Body of pancreas (tissue), 4 donors: ENCODE data around the gene MCTP1. TPM values are rescaled to one million over a fixed set of nuclear protein-coding genes. Genes with fewer than 3 reads are reported as not detected.

Source experiments
- ATAC-seq: fragments of 150-250 bp; one replicate; pipeline ENCODE4 v1.9.1; 2016
- DNase-seq, 4 donors: peaks; one replicate each; pipeline ENCODE4 v3.0.0-alpha.2; 2019
- H3K27ac ChIP-seq, 4 donors: fragments of 200-600 bp; sonication (generic); 1 replicate in 3 of 4; 2 replicates in 1 of 4; pipeline versions ENCODE4 v1.5.1 to v1.6.1; 2016 to 2019; ENCODE audit warnings: mild to moderate bottlenecking in 1 of 4, mixed read lengths in 1 of 4, moderate library complexity in 1 of 4
- H3K27me3 ChIP-seq, 2 donors: fragments of 200-600 bp; sonication (generic); one replicate each; pipeline ENCODE4 v1.6.0; 2016; ENCODE audit warnings: mild to moderate bottlenecking in 1 of 2
- H3K36me3 ChIP-seq, 2 donors: fragments of 200-600 bp; sonication (generic); replicated peaks in 1 of 2; 2 replicates each; pipeline ENCODE4 v1.5.1; 2016; ENCODE audit warnings: low read depth in 2 of 2; ENCODE audit not compliant: insufficient read depth in 1 of 2
- H3K4me1 ChIP-seq: fragments of 200-600 bp; sonication (generic); one replicate; pipeline ENCODE4 v1.6.0; 2016
- H3K4me3 ChIP-seq, 2 donors: fragments of 200-600 bp; sonication (generic); 1 replicate in 1 of 2; 2 replicates in 1 of 2; pipeline ENCODE4 v1.5.1; 2016 to 2019
- H3K9me3 ChIP-seq, 3 donors: fragments of 200-600 bp; sonication (generic); 1 replicate in 2 of 3; 2 replicates in 1 of 3; pipeline ENCODE4 v1.5.1; 2016
- POLR2A ChIP-seq, 3 donors: fragments of 450-650 bp; IDR thresholded peaks; one replicate each; pipeline ENCODE4 v1.6.1; 2016; ENCODE audit warnings: antibody characterized with exemption in 3 of 3, mild to moderate bottlenecking in 2 of 3
- WGBS, 2 donors: methylation state at CpG; one replicate each; pipeline ENCODE4 v1.1.5; 2017; 5-methylcytosine and 5-hydroxymethylcytosine counted together
- intact Hi-C: fragments of 100-400 bp; cut with DNase I; formaldehyde crosslinking; loops from one replicate; pipeline ENCODE4 v1.15.1; 2023
- total RNA-seq, 2 donors: library from RNA; depleted of rRNA; stranded (reverse); fragments of >200 nt; gene quantifications; one replicate each; pipeline ENCODE4 v1.1.0, GENCODE V29; 2016
- TF ChIP-seq, protein P1 (sequence below), 7 experiments: fragments of 450-650 bp in 4 of 7; fragments of 200-600 bp in 3 of 7; sonication (generic) in 3 of 7; IDR thresholded peaks; one replicate each; pipeline ENCODE4 v1.5.1; 2016 to 2019; ENCODE audit warnings: antibody characterized with exemption in 7 of 7

MCTP1 gene
- total RNA-seq, 2 donors from 2014 or later, result 3.6 to 8.8 TPM

DNA sequence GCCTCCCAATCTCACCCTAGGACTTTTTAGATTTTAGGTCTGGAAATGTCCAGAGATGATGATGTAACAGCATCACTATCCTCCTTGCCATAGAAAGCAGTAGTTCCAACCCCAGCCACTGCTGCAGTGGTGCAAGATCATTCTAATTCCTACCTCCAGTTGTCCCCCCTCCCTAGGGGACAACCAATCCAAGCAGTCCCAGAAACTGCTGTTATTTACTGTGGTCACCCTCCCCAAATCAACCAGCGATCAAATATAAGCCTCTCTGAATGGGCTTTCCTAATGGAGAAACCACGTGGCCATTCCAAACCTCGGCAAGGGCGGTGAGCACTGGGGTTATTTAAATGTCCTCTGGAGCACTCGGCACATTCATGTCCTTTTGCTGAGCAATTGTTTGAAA, 506.6 kb downstream of the MCTP1 start:
- ATAC-seq, result no peak

DNA sequence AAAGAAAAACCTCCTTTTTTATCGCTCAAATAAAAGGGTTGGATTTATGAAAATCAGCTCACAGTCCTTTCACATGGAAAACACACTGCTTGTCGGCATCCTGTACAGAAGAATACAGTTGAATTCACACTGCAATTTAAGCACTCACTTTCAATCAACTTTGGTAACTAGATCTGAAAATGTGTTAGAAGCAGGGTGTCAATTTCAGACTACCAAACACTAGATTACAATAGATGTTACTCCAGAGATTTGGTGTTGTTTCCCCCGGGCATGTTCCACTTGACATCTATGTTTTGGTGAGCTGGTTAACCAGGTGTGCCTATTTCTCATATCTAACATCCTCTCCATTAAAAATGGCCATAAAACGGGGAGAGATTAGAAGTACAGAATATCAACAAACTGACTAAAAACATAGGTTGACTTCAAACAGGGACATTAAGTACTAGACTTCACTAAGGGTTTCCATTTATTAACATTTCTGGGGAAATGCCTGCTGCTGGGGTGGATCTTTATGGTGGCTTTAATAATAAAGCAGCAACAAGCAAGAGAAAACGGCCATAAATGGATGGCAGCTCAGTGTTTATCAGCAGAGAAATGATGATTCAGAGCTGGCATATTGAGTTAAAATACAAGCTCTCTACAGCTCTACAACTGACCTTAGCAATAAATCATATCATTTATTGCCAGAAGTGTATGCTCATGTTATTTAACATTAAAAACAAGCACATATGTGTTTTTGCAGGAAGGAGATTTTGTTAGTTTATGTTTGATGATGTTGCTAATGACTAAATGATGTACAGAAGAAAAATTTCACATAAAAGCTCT, 507.6 kb downstream of the MCTP1 start:
- Histone ChIP-seq H3K9me3 (no peaks in the 10 kb centered on the region), H3K27ac (no peak overlapping the region), H3K36me3 (no peaks in the 10 kb centered on the region), H3K4me1 (no peaks in the 10 kb centered on the region), H3K27me3 (no peaks in the 10 kb centered on the region), H3K4me3 (no peak overlapping the region)
- no peak for DNase-seq
- WGBS, 2 donors, result 55 to 57% methylated on average over 5 of the region's 5 CpGs
- ATAC-seq, result no peak
- TF ChIP-seq, protein P1, sequence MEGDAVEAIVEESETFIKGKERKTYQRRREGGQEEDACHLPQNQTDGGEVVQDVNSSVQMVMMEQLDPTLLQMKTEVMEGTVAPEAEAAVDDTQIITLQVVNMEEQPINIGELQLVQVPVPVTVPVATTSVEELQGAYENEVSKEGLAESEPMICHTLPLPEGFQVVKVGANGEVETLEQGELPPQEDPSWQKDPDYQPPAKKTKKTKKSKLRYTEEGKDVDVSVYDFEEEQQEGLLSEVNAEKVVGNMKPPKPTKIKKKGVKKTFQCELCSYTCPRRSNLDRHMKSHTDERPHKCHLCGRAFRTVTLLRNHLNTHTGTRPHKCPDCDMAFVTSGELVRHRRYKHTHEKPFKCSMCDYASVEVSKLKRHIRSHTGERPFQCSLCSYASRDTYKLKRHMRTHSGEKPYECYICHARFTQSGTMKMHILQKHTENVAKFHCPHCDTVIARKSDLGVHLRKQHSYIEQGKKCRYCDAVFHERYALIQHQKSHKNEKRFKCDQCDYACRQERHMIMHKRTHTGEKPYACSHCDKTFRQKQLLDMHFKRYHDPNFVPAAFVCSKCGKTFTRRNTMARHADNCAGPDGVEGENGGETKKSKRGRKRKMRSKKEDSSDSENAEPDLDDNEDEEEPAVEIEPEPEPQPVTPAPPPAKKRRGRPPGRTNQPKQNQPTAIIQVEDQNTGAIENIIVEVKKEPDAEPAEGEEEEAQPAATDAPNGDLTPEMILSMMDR (IDR thresholded peaks at IDR 0.05), result no peak
- TF ChIP-seq POLR2A (IDR thresholded peaks at IDR 0.05), result no peak
- intact Hi-C loops, result no loop called here

More for the DNA sequence above, 506.6 kb downstream of the MCTP1 start:
- Histone ChIP-seq H3K4me1 (no peaks in the 10 kb centered on the region), H3K36me3 (no peaks in the 10 kb centered on the region), H3K27ac (no peak overlapping the region), H3K9me3 (no peaks in the 10 kb centered on the region), H3K4me3 (no peak overlapping the region), H3K27me3 (no peaks in the 10 kb centered on the region)
- TF ChIP-seq, protein P1 (IDR thresholded peaks at IDR 0.05), result no peak
- TF ChIP-seq POLR2A (IDR thresholded peaks at IDR 0.05), result no peak
- 70% methylated on average over 5 of the region's 5 CpGs for WGBS, 2 donors
- DNase-seq, result no peak
- intact Hi-C loops, result no loop called here

DNA sequence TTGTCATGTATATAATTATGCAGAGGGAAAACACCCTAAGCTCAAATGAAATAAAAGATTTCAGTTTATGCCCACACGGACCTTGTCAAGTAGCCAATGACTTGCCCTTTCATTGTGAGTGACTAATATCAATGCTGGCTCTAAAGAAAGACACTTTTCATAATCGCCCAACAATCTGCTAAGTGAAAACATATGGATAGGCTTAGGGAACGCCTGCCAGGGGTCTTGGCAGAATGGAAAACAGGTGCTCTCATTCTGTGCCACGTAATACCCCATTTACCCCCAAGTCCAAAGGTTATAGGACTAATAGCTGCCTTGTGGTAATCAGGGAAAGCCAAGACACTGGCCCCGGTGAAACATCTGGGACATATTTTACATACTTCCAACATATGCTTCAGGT, 508.7 kb downstream of the MCTP1 start:
- Histone ChIP-seq H3K27ac (no peak overlapping the region), H3K4me3 (no peak overlapping the region), H3K27me3 (no peaks in the 10 kb centered on the region), H3K9me3 (no peaks in the 10 kb centered on the region), H3K36me3 (no peaks in the 10 kb centered on the region), H3K4me1 (no peaks in the 10 kb centered on the region)
- no peak for ATAC-seq
- no peak for DNase-seq
- intact Hi-C loops, result no loop called here
- TF ChIP-seq, protein P1 (IDR thresholded peaks at IDR 0.05), result no peak
- TF ChIP-seq POLR2A (IDR thresholded peaks at IDR 0.05), result no peak
- WGBS, 2 donors, result 50 to 53% methylated on average over 5 of the region's 5 CpGs

DNA sequence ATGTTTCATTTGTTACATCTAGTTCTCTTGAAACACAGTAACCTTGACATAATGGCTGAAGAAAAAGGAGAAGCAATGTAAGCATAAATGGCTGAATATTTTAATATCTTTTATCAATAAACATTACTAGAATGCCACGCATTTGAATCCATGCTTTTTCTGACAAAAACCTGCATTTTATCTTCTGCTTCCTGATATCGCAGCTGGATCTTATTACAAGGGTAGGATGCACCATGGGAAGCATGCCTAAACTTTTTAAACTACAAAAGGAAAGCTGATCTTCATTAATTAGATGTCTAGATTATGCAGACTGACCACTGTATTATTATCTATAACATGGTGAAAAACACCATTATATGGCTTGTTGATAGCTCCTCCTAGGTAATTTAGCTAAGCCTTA, 509.8 kb downstream of the MCTP1 start:
- Histone ChIP-seq H3K27me3 (no peaks in the 10 kb centered on the region), H3K4me1 (no peaks in the 10 kb centered on the region), H3K9me3 (no peaks in the 10 kb centered on the region), H3K4me3 (no peak overlapping the region), H3K36me3 (no peaks in the 10 kb centered on the region), H3K27ac (no peak overlapping the region)
- 80% methylated on average over 2 of the region's 2 CpGs for WGBS, 2 donors
- no peak for DNase-seq
- no peak for TF ChIP-seq POLR2A (IDR thresholded peaks at IDR 0.05)
- TF ChIP-seq, protein P1 (IDR thresholded peaks at IDR 0.05), result no peak
- intact Hi-C loops, result no loop called here
- ATAC-seq, result no peak

DNA sequence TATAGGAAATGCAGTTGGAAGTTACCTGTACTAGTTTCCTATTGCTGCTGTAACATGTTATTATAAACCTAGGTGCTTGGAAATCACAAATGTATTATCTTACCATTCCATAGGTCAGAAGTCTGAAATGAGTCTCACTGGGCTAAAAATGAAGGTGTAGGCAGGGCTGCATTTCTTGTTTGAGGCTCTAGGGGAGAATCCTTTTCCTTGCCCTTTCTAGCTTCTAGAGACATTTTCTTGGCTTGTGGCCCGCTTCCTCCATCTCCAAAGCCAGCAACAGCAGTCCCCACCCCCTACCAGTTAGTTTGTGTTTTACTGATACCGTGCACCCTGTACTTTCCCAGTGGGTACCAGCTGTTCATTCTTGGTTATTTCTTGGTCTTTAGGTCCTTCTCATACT, 513.2 kb downstream of the MCTP1 start:
- ATAC-seq (no peak), DNase-seq (no peak)
- Histone ChIP-seq H3K27me3 (no peaks in the 10 kb centered on the region), H3K4me1 (no peaks in the 10 kb centered on the region), H3K27ac (no peak overlapping the region), H3K9me3 (no peaks in the 10 kb centered on the region), H3K36me3 (no peaks in the 10 kb centered on the region), H3K4me3 (no peak overlapping the region)
- WGBS, 2 donors, result 56 to 61% methylated on average over 2 of the region's 2 CpGs
- intact Hi-C loops, result no loop called here
- no peak for TF ChIP-seq POLR2A (IDR thresholded peaks at IDR 0.05)
- TF ChIP-seq, protein P1 (IDR thresholded peaks at IDR 0.05), result no peak
